H9 (cell line): ENCODE data around the gene CORIN. TPM values are rescaled to one million over a fixed set of nuclear protein-coding genes. Genes with fewer than 3 reads are reported as not detected.

Experiments used
- DNase-seq: peaks from one replicate; pipeline ENCODE4 v3.0.0-alpha.2; 2017
- H2AFZ ChIP-seq: one replicate; pipeline ENCODE4 v1.6.1; 2013; ENCODE audit warnings: mild to moderate bottlenecking, low read length, control low read depth, moderate library complexity
- H2AK5ac ChIP-seq: 2 replicates; pipeline ENCODE4 v1.6.1; 2013; ENCODE audit warnings: low read length, control low read depth, mixed read lengths; ENCODE audit not compliant: insufficient read length
- H2BK120ac ChIP-seq: one replicate; pipeline ENCODE4 v1.6.1; 2013; ENCODE audit warnings: low read depth, mild to moderate bottlenecking, low read length, control low read depth, inconsistent platforms; ENCODE audit not compliant: poor library complexity, severe bottlenecking
- H2BK12ac ChIP-seq: 2 replicates; pipeline ENCODE4 v1.6.1; 2013; ENCODE audit warnings: low read length, control low read depth, mixed read lengths, low read depth; ENCODE audit not compliant: insufficient read length
- H2BK15ac ChIP-seq: 2 replicates; pipeline ENCODE4 v1.6.1; 2013; ENCODE audit warnings: low read depth, low read length, control low read depth
- H2BK20ac ChIP-seq: one replicate; pipeline ENCODE4 v1.6.1; 2013; ENCODE audit warnings: low read depth, mild to moderate bottlenecking, low read length, control low read depth, inconsistent platforms; ENCODE audit not compliant: poor library complexity, severe bottlenecking
- H2BK5ac ChIP-seq: 2 replicates; pipeline ENCODE4 v1.6.1; 2013; ENCODE audit warnings: low read length, control low read depth, mixed read lengths; ENCODE audit not compliant: insufficient read length
- H3K14ac ChIP-seq: 2 replicates; pipeline ENCODE4 v1.6.1; 2013; ENCODE audit warnings: low read length, control low read depth; ENCODE audit not compliant: insufficient read depth
- H3K18ac ChIP-seq: 2 replicates; pipeline ENCODE4 v1.6.1; 2013; ENCODE audit warnings: low read depth, mild to moderate bottlenecking, mixed read lengths, low read length, control low read depth; ENCODE audit not compliant: insufficient read length
- H3K23ac ChIP-seq: 2 replicates; pipeline ENCODE4 v1.6.1; 2013; ENCODE audit warnings: low read length, control low read depth, mixed read lengths, low read depth; ENCODE audit not compliant: insufficient read length
- H3K23me2 ChIP-seq: 2 replicates; pipeline ENCODE4 v1.6.1; 2013; ENCODE audit warnings: low read depth, mild to moderate bottlenecking, mixed read lengths, low read length, control low read depth; ENCODE audit not compliant: insufficient read length, poor library complexity, severe bottlenecking
- H3K27ac ChIP-seq: 2 replicates; pipeline ENCODE4 v1.5.1; 2013; ENCODE audit warnings: low read length, control low read depth, mixed read lengths, low read depth; ENCODE audit not compliant: insufficient read length
- H3K27me3 ChIP-seq: 2 replicates; pipeline ENCODE4 v1.6.1; 2013; ENCODE audit warnings: low read length, control low read depth, inconsistent platforms; ENCODE audit not compliant: insufficient read depth
- H3K4ac ChIP-seq: 2 replicates; pipeline ENCODE4 v1.6.1; 2013; ENCODE audit warnings: low read depth, mild to moderate bottlenecking, control low read depth, inconsistent platforms, low read length, moderate library complexity
- H3K4me1 ChIP-seq: 2 replicates; pipeline ENCODE4 v1.6.1; 2013; ENCODE audit warnings: low read length, control low read depth, inconsistent platforms; ENCODE audit not compliant: insufficient read depth
- H3K4me2 ChIP-seq: 2 replicates; pipeline ENCODE4 v1.6.1; 2013; ENCODE audit warnings: low read length, control low read depth, mixed read lengths; ENCODE audit not compliant: insufficient read length, insufficient read depth
- H3K56ac ChIP-seq: 2 replicates; pipeline ENCODE4 v1.6.1; 2013; ENCODE audit warnings: low read depth, mild to moderate bottlenecking, mixed read lengths, low read length, control low read depth; ENCODE audit not compliant: insufficient read length
- H3K79me1 ChIP-seq: 2 replicates; pipeline ENCODE4 v1.6.1; 2013; ENCODE audit warnings: low read depth, mild to moderate bottlenecking, moderate library complexity, low read length, control low read depth, inconsistent platforms; ENCODE audit not compliant: insufficient read depth, poor library complexity, severe bottlenecking
- H3K79me2 ChIP-seq: 2 replicates; pipeline ENCODE4 v1.6.1; 2013; ENCODE audit warnings: low read length, control low read depth, inconsistent platforms; ENCODE audit not compliant: insufficient read depth
- H3K9ac ChIP-seq: 2 replicates; pipeline ENCODE4 v1.6.1; 2013; ENCODE audit warnings: low read length, control low read depth, mixed read lengths; ENCODE audit not compliant: insufficient read length; ENCODE audit errors: extremely low read depth
- H3K9me3 ChIP-seq: one replicate; pipeline ENCODE4 v1.6.1; 2013; ENCODE audit warnings: low read depth, low read length, inconsistent platforms; ENCODE audit not compliant: control insufficient read depth
- H3T11ph ChIP-seq: one replicate; pipeline ENCODE4 v1.6.1; 2013; ENCODE audit warnings: mild to moderate bottlenecking, low read length, control low read depth, inconsistent platforms
- H4K20me1 ChIP-seq: one replicate; pipeline ENCODE4 v1.6.1; 2013; ENCODE audit not compliant: control insufficient read depth, insufficient read length, insufficient read depth
- H4K5ac ChIP-seq: 2 replicates; pipeline ENCODE4 v1.6.1; 2013; ENCODE audit warnings: low read depth, mild to moderate bottlenecking, mixed read lengths, low read length, control low read depth; ENCODE audit not compliant: insufficient read length
- H4K8ac ChIP-seq: replicated peaks from 2 replicates; pipeline ENCODE4 v1.6.1; 2013; ENCODE audit warnings: low read length, control low read depth, mixed read lengths, low read depth; ENCODE audit not compliant: insufficient read length
- H4K91ac ChIP-seq: 2 replicates; pipeline ENCODE4 v1.6.1; 2013; ENCODE audit warnings: low read depth, mild to moderate bottlenecking, moderate library complexity, mixed read lengths, low read length, control low read depth; ENCODE audit not compliant: insufficient read length
- H3K27ac Mint-ChIP-seq, 3 experiments: 2 replicates in 2 of 3; 3 replicates in 1 of 3; pipeline ENCODE4 v1.8.0; 2020 to 2021; ENCODE audit warnings: mixed read lengths in 3 of 3, mild to moderate bottlenecking in 1 of 3, moderate library complexity in 1 of 3
- H3K27me3 Mint-ChIP-seq: 2 replicates; pipeline ENCODE4 v1.8.0; 2021; ENCODE audit warnings: low read depth, mild to moderate bottlenecking, moderate library complexity, mixed read lengths
- H3K36me3 Mint-ChIP-seq, 3 experiments: 2 replicates in 2 of 3; 3 replicates in 1 of 3; pipeline ENCODE4 v1.8.0; 2020 to 2021; ENCODE audit warnings: low read depth in 3 of 3, mixed read lengths in 3 of 3; ENCODE audit not compliant: insufficient read depth in 1 of 3
- H3K4me1 Mint-ChIP-seq, 2 experiments: 2 replicates each; pipeline ENCODE4 v1.8.0; 2020; ENCODE audit warnings: mixed read lengths in 2 of 2
- H3K4me3 Mint-ChIP-seq, 2 experiments: 2 replicates in 1 of 2; 3 replicates in 1 of 2; pipeline ENCODE4 v1.8.0; 2020 to 2021; ENCODE audit warnings: mild to moderate bottlenecking in 2 of 2, mixed read lengths in 2 of 2, moderate library complexity in 1 of 2
- H3K9me3 Mint-ChIP-seq, 2 experiments: 2 replicates in 1 of 2; 3 replicates in 1 of 2; pipeline ENCODE4 v1.8.0; 2020; ENCODE audit warnings: mild to moderate bottlenecking in 2 of 2, mixed read lengths in 2 of 2, moderate library complexity in 1 of 2
- CTCF ChIP-seq: fragments of 200-600 bp; sonication (generic); conservative IDR thresholded peaks from 3 replicates; pipeline ENCODE4 v1.8.0; 2021; ENCODE audit warnings: antibody characterized with exemption, mild to moderate bottlenecking
- WGBS: extraction: QIAGEN DNeasy Blood & Tissue Kit; methylation state at CpG from one replicate; pipeline ENCODE4 v1.1.7; 2013; ENCODE audit warnings: missing lambda C conversion rate, low lambda C conversion rate, mixed read lengths; ENCODE audit not compliant: insufficient read length; ENCODE audit errors: extremely low coverage; 5-methylcytosine and 5-hydroxymethylcytosine counted together
- total RNA-seq: library from RNA; stranded (reverse); gene quantifications from 2 replicates; pipeline ENCODE4 v1.2.1, GENCODE V29; 2021

Gene CORIN
- total RNA-seq, 1 experiment from 2014 or later: 0.39 TPM

- peaks cover 14 to 17% of the 10 kb centered on the region in 2 experiments for H3K9me3 Mint-ChIP-seq
- no peaks in the 10 kb centered on the region for H3K27me3 Mint-ChIP-seq
- no CpG with 5 or more reads among the region's 1 CpG for WGBS
Measured at GRCh38 chr4:47749060-47749459, 88.8 kb downstream of the CORIN start.

More at GRCh38 chr4:47749060-47749459, 88.8 kb downstream of the CORIN start:
- Histone ChIP-seq H3K27me3 (no peaks in the 10 kb centered on the region), H2BK20ac (no peak overlapping the region), H2AK5ac (no peak overlapping the region), H2AFZ (no peak overlapping the region), H3K79me2 (no peaks in the 10 kb centered on the region), H3K23me2 (no peaks in the 10 kb centered on the region), H3K9ac (no peak overlapping the region), H4K8ac (no peak overlapping the region), H2BK15ac (no peak overlapping the region), H2BK5ac (no peak overlapping the region), H2BK120ac (no peak overlapping the region), H4K20me1 (no peaks in the 10 kb centered on the region), H3K9me3 (no peaks in the 10 kb centered on the region), H3K4ac (no peak overlapping the region), H3K23ac (no peak overlapping the region), H3K56ac (no peak overlapping the region), H4K5ac (no peak overlapping the region), H3K79me1 (no peaks in the 10 kb centered on the region), H2BK12ac (no peak overlapping the region), H3K14ac (no peak overlapping the region), H3K18ac (no peak overlapping the region), H4K91ac (no peak overlapping the region), H3K4me1 (peaks cover 4% of the 10 kb centered on the region; the same call in 1 of the 2 replicates), H3K4me2 (no peak overlapping the region), H3K27ac (no peak overlapping the region), H3T11ph (no peak overlapping the region)
- Mint-ChIP-seq H3K27ac (no peak overlapping the region), H3K4me3 (no peak overlapping the region), H3K36me3 (peaks cover 7 to 10% (median 9%) of the 10 kb centered on the region in 3 experiments; a peak in 6 of 7 replicates), H3K4me1 (peaks cover 6 to 9% of the 10 kb centered on the region in 2 experiments)
- no peak for TF ChIP-seq CTCF
- DNase-seq: no peak
